ENCODE data around the gene PTPRG. TPM values are rescaled to one million over a fixed set of nuclear protein-coding genes. Genes with fewer than 3 reads are reported as not detected.

The PTPRG gene
- total and polyA plus RNA-seq, 10 of the 15 experiments (the other 5 are each of a cell fraction or from before 2014, with no cell fraction given), result 0.29 to 20.7 (median 1.4) TPM

- TF ChIP-seq E4F1 (IDR thresholded peaks at IDR 0.05; ENCODE audit: borderline replicate concordance, partially characterized antibody) (no peak), KLF5 (IDR thresholded peaks at IDR 0.05; ENCODE audit: partially characterized antibody) (no peak), IKZF1 (conservative IDR thresholded peaks at IDR 0.05) (peak; percentile 54; the same call in 1 of the 2 replicates), NR2C2 (IDR thresholded peaks at IDR 0.05; ENCODE audit: borderline replicate concordance, control insufficient read depth, insufficient read length, low read depth) (no peak), BCL3 (IDR thresholded peaks at IDR 0.05; ENCODE audit: borderline replicate concordance, insufficient read depth, low read depth, low read length, poor library complexity, severe bottlenecking) (no peak), HDAC2 (IDR thresholded peaks at IDR 0.05) (no peak), ZBED1 (IDR thresholded peaks at IDR 0.05; ENCODE audit: borderline replicate concordance) (no peak), NBN (IDR thresholded peaks at IDR 0.05) (peak; percentile 79), E2F4 (IDR thresholded peaks at IDR 0.05; ENCODE audit: low read depth, low read length) (no peak), IRF4 (IDR thresholded peaks at IDR 0.05; ENCODE audit: low read depth, low read length) (no peak), POLR2A (IDR thresholded peaks at IDR 0.05; ENCODE audit: low read depth, low read length) (no peak), MTA2 (IDR thresholded peaks at IDR 0.05; ENCODE audit: low read depth) (peak; percentile 86), IRF3 (IDR thresholded peaks at IDR 0.05) (no peak), ESRRA (IDR thresholded peaks at IDR 0.05; ENCODE audit: low read length) (no peak), NFXL1 (IDR thresholded peaks at IDR 0.05; ENCODE audit: borderline replicate concordance) (no peak), ZNF24 (IDR thresholded peaks at IDR 0.05) (no peak), PRDM15 (CRISPR knock-in tag; IDR thresholded peaks at IDR 0.05) (no peak), POU2F2 (IDR thresholded peaks at IDR 0.05; ENCODE audit: borderline replicate concordance, low read depth, low read length) (no peak), RFX5 (IDR thresholded peaks at IDR 0.05; ENCODE audit: low read depth, low read length) (no peak)
Observed at GRCh38 chr3:61580982-61581643, 19.7 kb downstream of the PTPRG start (continued).
